SHP77 (cell line): ENCODE data around the gene CACNA2D3.

Experiments
- DNase-seq, 2 experiments: peaks; one replicate each; lab custom pipeline; 2025; lab: John Stamatoyannopoulos, UW

The CACNA2D3 gene

DNA sequence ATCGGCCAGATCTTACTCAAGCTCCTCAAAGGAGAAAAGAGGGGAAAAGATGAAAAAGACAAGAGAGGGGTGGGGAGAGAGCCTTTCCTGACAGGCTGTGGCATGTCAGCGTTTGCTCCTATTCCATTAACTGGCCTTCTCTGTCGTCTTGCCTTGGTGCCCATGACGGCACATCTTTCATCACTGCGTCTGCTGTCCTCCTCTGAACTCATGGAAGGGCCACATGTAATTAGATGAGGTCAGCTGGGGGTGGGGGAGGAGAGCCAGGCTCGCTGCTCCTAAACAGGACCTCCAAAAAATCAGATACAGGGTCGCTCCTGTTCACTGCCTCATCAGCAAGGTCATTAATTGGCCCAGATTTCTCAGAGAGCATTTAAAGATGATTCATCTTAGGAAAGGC is 755.8 kb downstream of the CACNA2D3 start:
- no peak for DNase-seq

DNA sequence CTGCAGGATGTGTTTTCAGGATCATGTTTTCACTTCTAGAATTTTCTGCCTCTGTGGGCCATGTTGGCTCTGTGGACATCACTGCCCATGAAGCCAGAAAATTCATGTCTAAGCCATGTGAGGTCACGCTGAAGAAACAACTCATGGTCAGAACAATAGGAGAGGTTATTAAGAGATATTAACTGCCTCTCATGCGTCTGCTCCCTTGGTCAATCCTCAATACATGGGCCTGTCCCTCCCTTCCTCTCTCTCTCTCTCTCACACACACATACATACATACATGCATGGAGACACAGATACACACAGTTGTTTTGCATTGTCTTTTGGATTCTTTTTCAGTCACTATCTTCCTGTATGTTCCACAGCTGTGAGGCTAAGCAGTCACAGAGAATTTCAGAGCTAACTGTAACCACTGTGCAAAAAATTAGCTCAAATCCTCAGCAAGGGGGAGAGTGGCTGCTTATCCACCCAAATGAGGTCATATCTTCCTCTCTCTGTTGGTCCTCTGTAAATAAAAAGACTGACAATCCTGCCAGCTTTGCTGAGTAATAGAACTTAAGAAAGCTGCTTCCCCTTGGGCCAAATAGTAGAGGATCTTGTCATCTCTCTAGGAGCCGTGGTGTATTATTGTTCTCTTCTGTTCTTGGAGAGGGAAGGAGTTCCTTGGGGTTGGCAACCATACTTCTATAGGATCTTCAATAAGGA is 759.9 kb downstream of the CACNA2D3 start:
- DNase-seq, result no peak

- DNase-seq, result no peak
Measured at GRCh38 chr3:54888162-54888561, 765.8 kb downstream of the CACNA2D3 start.

DNA sequence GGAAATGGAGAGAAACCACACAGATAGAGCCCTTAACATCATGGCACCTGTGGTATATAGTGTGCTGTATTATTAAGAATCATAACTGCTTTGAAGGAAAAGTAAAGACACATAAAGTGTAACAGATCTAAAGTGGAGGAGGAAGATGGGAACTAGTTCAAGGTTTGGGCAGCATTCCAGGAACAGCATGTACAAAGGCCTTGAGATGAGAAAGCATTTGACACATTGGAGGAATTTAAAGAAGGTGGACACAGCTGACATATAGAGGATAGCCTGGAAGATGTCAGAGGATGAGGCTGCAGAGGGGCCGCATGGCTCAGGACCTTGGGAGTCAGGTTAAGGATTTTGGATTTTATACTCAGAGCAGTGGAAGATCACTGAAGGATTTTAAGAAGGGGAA is 766.5 kb downstream of the CACNA2D3 start:
- no peak for DNase-seq

DNA sequence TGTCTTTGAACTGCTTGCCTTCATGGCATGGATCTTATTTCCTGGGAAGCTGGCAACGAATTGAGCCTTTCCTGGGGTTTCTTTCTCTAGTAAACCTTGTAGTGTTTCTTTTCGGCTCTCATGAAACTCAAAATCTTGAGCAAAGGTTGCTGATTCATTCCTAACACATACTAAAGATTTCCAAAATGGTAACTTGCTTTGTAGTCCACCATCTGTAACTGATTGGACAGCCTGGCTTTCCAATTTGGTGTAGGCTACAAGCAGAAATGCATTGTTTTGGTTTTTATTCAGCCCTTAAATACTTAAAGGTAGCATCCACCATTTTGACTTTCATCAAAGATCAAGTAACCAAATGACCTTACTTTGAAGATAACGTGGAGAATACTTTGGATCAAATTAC is 767.4 kb downstream of the CACNA2D3 start:
- no peak for DNase-seq

DNA sequence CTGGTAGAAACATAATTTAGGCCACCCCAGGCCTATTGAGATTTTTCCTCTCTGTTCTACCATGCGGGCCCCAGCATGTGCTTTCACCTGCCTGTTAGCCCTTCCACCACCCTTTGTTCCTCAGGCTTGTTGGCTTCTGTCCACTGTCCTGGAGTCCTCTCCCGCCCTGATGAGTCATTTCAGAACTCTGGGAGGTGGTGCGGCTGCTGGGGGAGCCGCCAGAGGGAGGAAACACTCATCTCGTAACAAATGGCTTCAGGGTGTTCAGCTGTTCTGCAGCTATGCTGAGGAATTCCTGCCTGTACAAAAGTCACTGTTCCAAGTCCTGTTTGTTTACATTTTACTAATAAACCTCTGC is 769.2 kb downstream of the CACNA2D3 start:
- peak; percentile 76 to 81 for DNase-seq

GRCh38 chr3:54892168-54892567 is 769.8 kb downstream of the CACNA2D3 start:
- no peak for DNase-seq

DNA sequence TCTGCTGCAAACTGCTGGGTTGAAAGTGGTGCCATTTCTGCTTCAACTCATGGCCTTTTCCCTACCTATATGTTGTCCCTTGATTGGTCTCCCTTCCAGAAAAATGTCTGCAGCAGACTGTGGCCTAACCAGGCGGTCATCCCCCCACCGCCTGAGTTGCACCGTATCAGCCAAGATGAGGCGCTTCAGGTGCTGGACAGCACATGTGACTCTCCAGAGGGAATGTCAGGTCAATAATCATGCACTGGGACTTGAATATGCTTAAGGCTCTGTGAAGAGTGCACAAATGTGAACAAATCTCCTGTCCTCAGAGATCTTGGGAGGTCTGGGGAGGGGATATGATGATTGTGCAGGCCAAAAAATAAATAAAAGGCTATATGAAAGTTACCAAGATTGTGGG is 773.3 kb downstream of the CACNA2D3 start:
- no peak for DNase-seq

DNA sequence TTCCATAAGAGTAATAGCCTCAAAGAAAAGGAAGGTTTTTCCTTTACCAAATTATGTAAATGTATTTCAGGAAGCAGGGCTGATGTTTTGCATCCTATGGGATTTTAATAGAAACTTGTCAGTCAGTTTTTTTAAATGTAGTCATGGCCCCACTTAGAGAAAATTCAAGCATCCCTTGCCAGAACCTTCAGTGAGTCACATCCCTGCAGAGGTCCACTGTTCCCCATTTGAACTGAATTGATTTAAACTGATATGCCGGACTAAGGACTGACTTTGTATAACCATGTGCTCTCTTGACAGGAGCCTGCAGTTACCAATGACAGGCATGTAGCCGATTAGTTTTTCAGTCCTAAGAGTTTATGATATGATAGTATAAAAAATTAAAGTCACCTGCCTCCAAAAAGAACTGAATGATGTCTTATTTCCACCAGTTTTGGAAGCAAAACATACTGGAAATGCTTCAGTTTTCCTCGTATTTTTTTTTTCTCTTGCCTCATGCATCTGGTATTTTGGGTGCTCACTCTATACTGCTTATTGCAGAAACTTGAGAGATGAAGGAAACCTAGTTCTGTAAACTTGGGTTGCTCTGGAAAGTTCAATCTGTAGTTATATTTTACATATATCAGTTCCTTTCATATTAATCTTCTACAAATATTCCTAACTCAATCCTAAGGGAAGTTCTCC is 774.8 kb downstream of the CACNA2D3 start:
- DNase-seq, result no peak

GRCh38 chr3:54899273-54899672 is 776.9 kb downstream of the CACNA2D3 start:
- no peak for DNase-seq

GRCh38 chr3:54900838-54901591 is 778.7 kb downstream of the CACNA2D3 start:
- no peak for DNase-seq

GRCh38 chr3:54901906-54902685 is 779.7 kb downstream of the CACNA2D3 start:
- DNase-seq, result no peak

DNA sequence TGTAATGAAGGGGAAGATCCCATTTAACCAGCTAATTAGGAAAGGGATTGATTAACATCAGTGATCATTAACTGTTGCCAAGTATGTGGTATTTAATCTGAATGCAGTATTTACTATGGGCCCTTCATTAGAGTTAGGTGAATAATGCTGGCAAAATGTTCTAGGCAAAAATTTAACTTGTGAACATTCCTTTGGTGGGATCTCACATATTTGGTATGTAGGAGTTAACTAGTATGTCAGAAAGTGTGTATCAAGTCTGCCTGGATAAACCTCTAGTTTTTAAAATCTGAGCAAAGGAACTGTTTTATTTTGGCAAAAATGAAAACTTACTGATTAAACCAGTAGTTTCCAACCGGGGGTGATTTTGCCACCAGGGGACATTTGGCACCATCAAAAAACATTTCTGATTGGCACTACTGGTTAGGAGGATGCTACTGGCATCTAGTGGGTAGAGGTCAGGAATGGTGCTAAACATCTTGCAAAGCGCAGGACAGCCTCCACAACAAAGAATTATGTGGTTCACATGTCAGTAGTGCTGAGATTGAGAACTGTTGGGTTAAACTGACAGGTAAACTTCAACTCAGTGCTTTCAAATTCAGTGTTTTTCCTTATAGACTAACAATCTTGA is 783.0 kb downstream of the CACNA2D3 start:
- DNase-seq, result no peak

DNA sequence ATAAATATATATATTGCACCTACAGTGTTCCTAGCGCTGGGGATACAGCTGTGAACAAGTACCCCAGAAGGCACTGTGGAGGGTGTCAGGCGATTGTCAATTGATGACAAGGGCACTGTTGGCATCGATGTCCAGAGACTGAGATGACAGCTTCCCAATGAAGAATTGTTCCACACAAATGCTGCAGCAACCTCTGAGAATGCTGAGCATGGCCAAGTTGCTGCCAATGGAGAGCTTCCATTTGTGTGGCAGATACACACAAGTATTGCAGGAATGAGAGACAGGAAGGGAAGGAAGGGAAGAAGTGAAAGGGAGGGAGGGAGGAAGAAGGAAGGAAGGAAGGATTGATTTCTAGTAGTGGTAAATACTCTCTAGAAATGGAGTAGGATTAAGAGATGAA is 783.6 kb downstream of the CACNA2D3 start:
- DNase-seq, result no peak

DNA sequence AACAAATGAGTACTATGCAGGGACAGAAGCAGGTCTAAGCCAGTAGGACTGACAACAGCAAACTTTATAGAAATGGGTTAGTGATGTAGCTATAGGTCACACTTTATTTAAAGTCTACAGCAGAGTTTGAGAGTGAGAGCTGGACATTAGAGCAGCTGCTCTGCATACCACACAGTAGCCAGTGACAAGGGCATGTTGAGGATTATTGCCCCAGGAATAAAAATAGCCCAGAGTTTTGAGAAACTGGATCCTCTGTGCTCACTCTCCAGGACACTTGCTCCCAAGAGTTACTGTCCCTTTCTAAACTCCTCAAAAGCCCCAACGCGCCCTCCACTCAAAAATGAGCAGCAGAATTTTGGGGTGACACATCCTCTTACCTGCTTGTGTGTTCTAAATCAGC is 784.4 kb downstream of the CACNA2D3 start:
- DNase-seq, result no peak

DNA sequence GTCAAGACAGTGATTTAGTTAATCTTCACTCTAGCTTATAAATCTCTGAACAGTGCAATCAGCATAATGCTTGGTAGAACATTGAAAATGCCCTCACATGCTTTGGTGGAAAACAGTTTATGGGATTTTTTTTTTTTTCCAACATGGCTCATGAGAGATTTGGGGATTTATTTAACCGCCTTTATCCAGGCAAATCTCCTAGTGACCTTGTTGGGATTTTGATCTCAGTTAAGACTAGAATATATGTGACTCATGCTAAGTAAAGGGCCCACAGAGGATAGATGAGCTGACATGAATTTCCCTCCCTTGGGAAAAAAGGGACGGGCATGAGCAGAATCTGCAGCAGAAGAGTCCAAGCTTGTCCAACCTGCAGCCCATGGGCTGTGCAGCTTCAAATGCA is 786.8 kb downstream of the CACNA2D3 start:
- DNase-seq, result no peak

DNA sequence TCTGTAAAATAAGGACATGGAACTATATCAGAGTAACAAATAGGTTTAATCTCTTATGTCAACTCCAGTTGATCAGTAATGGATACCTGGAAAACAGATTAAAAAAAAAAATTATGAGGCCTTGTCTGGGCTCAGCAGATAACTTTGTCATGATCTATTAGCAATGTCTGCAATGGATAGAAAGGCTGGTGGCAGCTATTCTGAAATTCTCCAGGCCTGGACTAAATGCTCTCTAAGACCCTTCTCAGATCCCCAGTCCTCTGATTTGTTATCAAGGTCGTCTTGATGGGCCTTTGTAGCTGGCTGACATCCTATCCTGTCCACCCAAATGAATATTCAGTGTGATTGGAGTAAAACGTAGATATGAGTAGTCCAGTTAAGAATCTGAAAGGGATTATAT is 791.8 kb downstream of the CACNA2D3 start:
- DNase-seq, result no peak

- no peak for DNase-seq
Measured at GRCh38 chr3:54915181-54915580, 792.8 kb downstream of the CACNA2D3 start.

- no peak for DNase-seq
Measured at GRCh38 chr3:54915976-54916375, 793.6 kb downstream of the CACNA2D3 start.

- DNase-seq, result no peak
Measured at GRCh38 chr3:54916732-54917131, 794.4 kb downstream of the CACNA2D3 start.

DNA sequence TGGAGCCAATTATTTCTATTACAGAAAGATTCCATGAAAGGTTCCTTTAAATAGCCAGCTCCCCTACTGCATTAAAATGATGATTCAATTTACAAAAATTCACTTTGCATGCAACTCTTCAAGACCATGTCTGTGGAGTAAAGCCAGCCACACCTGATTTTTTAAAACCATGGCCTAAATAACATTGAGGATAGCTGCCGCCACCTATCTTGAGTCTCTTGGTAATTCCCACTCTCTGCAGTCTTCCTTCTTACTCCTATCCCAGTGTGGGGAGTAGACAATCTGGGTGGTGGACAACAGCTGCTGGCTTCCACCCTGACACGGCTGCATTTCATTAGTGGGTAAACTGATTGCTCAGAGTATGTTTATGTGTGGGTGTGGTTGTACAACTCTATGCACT is 794.8 kb downstream of the CACNA2D3 start:
- DNase-seq, result no peak

DNA sequence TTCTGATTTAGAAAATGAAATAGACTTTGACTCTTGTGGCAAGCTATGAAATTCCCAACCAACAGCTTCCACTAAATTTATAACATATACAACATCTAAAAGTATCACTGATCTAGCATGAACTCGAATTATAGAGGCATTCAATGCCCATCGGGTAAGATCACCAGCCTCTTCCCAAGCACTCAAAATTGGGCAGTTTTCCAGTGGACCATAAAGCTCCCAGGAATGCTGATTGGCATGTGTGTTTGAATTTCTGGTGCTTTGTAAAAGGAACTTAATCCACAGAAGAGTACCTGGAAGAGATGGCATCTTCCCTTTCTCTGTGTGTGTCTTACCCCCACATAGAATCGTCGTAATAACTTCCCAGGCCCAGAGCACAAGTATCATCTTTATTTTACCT is 795.5 kb downstream of the CACNA2D3 start:
- no peak for DNase-seq
